ENCODE results near the gene ACOXL.

The ACOXL gene

GRCh38 chr2:111034146-111034545, 301.8 kb downstream of the ACOXL start:
- Histone ChIP-seq H3K4me3 (replicated peaks; ENCODE audit: low read depth, low read length) (no peak overlapping the region), H3K27me3 (replicated peaks; ENCODE audit: control insufficient read depth, insufficient read depth, low read length) (peaks cover 4% of the 10 kb centered on the region), H3K36me3 (ENCODE audit: control insufficient read depth, insufficient read depth, low read length) (no peaks in the 10 kb centered on the region)
- no peak for DNase-seq (ENCODE audit: extremely low read depth, insufficient read length)
- no peak for TF ChIP-seq CTCF (IDR thresholded peaks at IDR 0.05; ENCODE audit: insufficient read depth, low read length, poor library complexity, severe bottlenecking)

GRCh38 chr2:111034606-111035005, 302.2 kb downstream of the ACOXL start:
- Histone ChIP-seq H3K4me3 (replicated peaks; ENCODE audit: low read depth, low read length) (no peak overlapping the region), H3K27me3 (replicated peaks; ENCODE audit: control insufficient read depth, insufficient read depth, low read length) (peaks cover 4% of the 10 kb centered on the region), H3K36me3 (ENCODE audit: control insufficient read depth, insufficient read depth, low read length) (no peaks in the 10 kb centered on the region)
- DNase-seq (ENCODE audit: extremely low read depth, insufficient read length), result no peak
- no peak for TF ChIP-seq CTCF (IDR thresholded peaks at IDR 0.05; ENCODE audit: insufficient read depth, low read length, poor library complexity, severe bottlenecking)

GRCh38 chr2:111035830-111036441, 303.6 kb downstream of the ACOXL start:
- DNase-seq (ENCODE audit: extremely low read depth, insufficient read length), result no peak
- Histone ChIP-seq H3K4me3 (replicated peaks; ENCODE audit: low read depth, low read length) (no peak overlapping the region), H3K27me3 (replicated peaks; ENCODE audit: control insufficient read depth, insufficient read depth, low read length) (peaks cover 4% of the 10 kb centered on the region), H3K36me3 (ENCODE audit: control insufficient read depth, insufficient read depth, low read length) (no peaks in the 10 kb centered on the region)
- TF ChIP-seq CTCF (IDR thresholded peaks at IDR 0.05; ENCODE audit: insufficient read depth, low read length, poor library complexity, severe bottlenecking), result no peak

GRCh38 chr2:111037128-111037527, 304.8 kb downstream of the ACOXL start:
- H3K27me3 ChIP-seq (replicated peaks; ENCODE audit: control insufficient read depth, insufficient read depth, low read length), result peaks cover 1% of the 10 kb centered on the region
- no peak for TF ChIP-seq CTCF (IDR thresholded peaks at IDR 0.05; ENCODE audit: insufficient read depth, low read length, poor library complexity, severe bottlenecking)
- no peaks in the 10 kb centered on the region for H3K36me3 ChIP-seq (ENCODE audit: control insufficient read depth, insufficient read depth, low read length)
- H3K4me3 ChIP-seq (replicated peaks; ENCODE audit: low read depth, low read length), result no peak overlapping the region
- no peak for DNase-seq (ENCODE audit: extremely low read depth, insufficient read length)

GRCh38 chr2:111039628-111040383, 307.4 kb downstream of the ACOXL start:
- no peak for DNase-seq (ENCODE audit: extremely low read depth, insufficient read length)
- Histone ChIP-seq H3K36me3 (ENCODE audit: control insufficient read depth, insufficient read depth, low read length) (no peaks in the 10 kb centered on the region), H3K4me3 (replicated peaks; ENCODE audit: low read depth, low read length) (no peak overlapping the region), H3K27me3 (replicated peaks; ENCODE audit: control insufficient read depth, insufficient read depth, low read length) (no peaks in the 10 kb centered on the region; the same call in 1 of the 2 replicates)
- TF ChIP-seq CTCF (IDR thresholded peaks at IDR 0.05; ENCODE audit: insufficient read depth, low read length, poor library complexity, severe bottlenecking), result no peak

All from GM06990 (cell line).